Gastrocnemius medialis (tissue), 4 donors: Measurements from ENCODE around the gene SMAD4.

ENCODE experiments used
- POLR2A ChIP-seq, 2 donors: fragments of 450-650 bp; IDR thresholded peaks; one replicate each; pipeline ENCODE4 v1.6.1; 2017; ENCODE audit warnings: antibody characterized with exemption in 2 of 2, mild to moderate bottlenecking in 2 of 2, moderate library complexity in 2 of 2
- TF ChIP-seq, protein P1 (sequence below), 5 experiments: fragments of 450-650 bp in 3 of 5; fragments of 200-600 bp in 2 of 5; sonication (generic) in 2 of 5; IDR thresholded peaks in 4 of 5; conservative IDR thresholded peaks in 1 of 5; 1 replicate in 4 of 5; 2 replicates in 1 of 5; pipeline ENCODE4 v1.5.1; 2016 to 2019; ENCODE audit warnings: antibody characterized with exemption in 5 of 5, mild to moderate bottlenecking in 3 of 5, moderate library complexity in 3 of 5

DNA sequence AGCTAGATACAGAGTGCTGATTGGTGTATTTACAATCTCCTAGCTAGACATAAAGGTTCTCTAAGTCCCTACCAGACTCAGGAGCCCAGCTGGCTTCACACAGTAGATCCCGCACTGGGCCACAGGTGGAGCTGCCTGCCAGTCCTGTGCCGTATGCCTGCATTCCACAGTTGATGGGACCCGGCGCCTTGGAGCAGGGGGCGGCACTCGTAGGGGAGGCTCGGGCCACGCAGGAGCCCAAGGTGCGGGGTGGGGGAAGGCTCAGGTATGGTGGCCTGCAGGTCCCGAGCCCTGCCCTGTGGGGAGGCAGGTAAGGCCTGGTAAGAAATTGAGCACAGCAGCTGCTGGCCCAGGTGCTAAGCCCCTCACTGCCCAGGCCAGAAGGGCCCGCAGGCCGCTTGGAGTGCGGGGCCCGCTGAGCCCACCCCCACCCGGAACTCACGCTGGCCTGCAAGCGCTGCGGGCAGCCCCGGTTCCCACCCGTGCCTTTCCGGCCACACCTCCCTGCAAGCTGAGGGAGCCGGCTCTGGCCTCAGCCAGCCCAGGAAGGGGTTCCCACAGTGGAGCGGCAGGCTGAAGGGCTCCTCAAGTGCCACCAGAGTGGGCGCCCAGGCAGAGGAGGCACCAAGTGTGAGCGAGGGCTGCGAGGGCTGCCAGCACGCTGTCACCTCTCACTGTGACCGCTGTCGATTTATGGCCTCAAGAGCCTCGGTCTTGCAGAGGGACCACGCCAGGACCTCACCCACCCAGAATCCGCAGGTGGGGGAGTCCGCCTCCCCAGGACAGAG lies 91.0 kb downstream of the SMAD4 start:
- TF ChIP-seq, protein P1, sequence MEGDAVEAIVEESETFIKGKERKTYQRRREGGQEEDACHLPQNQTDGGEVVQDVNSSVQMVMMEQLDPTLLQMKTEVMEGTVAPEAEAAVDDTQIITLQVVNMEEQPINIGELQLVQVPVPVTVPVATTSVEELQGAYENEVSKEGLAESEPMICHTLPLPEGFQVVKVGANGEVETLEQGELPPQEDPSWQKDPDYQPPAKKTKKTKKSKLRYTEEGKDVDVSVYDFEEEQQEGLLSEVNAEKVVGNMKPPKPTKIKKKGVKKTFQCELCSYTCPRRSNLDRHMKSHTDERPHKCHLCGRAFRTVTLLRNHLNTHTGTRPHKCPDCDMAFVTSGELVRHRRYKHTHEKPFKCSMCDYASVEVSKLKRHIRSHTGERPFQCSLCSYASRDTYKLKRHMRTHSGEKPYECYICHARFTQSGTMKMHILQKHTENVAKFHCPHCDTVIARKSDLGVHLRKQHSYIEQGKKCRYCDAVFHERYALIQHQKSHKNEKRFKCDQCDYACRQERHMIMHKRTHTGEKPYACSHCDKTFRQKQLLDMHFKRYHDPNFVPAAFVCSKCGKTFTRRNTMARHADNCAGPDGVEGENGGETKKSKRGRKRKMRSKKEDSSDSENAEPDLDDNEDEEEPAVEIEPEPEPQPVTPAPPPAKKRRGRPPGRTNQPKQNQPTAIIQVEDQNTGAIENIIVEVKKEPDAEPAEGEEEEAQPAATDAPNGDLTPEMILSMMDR (IDR thresholded peaks at IDR 0.05 in 4 of 5, conservative IDR thresholded peaks at IDR 0.05 in 1 of 5), result no peak
- TF ChIP-seq POLR2A (IDR thresholded peaks at IDR 0.05), result no peak
